ENCODE results near the gene GPANK1.
A peak's percentile ranks its signal among the peaks of the same experiment; 100 is the strongest.

Gene GPANK1

DNA sequence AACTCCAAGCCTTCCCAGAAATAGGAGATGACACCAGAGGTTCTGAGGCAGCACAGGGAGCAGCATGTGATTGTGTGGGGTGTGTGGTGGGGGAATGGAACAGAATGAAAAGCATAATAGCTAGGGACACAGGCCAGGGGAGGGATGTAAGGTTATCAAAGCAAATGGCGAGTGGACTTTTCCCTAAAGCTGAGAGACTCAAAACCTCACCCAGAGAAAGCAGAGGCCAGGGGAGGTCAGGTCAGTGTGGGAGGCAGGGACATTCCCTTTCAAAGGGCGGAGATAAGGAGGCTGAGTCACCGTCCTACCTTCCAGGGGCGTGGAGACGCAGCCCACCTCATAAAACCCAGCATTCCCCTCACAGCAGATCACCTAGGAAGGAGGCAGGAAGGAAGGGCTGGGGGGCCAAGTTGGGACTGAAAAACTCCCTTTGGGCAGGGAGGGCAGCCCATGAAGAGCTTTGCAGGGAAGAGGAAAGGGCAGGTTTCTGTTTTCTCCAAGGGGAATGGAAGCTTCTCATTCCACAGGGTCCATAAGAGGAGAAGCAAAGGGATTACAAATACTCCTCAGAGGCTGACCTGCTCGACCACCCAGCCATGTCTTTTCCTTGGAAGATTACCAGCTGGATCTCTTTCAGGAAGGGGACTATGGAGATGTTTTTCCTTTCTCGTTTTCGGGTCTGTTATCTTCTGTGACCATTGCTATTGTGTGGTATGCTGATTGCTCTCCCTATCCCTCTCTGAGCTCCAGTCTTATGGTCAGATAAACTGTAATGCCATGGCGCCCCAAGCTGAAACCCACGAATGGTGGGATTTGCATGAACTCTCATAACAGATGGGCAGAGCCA is 25.7 kb upstream of the GPANK1 start:
- DNase-seq: no peak

- DNase-seq: no peak
These were observed 24.7 kb upstream of the GPANK1 start for GRCh38 chr6:31689249-31690110.

DNA sequence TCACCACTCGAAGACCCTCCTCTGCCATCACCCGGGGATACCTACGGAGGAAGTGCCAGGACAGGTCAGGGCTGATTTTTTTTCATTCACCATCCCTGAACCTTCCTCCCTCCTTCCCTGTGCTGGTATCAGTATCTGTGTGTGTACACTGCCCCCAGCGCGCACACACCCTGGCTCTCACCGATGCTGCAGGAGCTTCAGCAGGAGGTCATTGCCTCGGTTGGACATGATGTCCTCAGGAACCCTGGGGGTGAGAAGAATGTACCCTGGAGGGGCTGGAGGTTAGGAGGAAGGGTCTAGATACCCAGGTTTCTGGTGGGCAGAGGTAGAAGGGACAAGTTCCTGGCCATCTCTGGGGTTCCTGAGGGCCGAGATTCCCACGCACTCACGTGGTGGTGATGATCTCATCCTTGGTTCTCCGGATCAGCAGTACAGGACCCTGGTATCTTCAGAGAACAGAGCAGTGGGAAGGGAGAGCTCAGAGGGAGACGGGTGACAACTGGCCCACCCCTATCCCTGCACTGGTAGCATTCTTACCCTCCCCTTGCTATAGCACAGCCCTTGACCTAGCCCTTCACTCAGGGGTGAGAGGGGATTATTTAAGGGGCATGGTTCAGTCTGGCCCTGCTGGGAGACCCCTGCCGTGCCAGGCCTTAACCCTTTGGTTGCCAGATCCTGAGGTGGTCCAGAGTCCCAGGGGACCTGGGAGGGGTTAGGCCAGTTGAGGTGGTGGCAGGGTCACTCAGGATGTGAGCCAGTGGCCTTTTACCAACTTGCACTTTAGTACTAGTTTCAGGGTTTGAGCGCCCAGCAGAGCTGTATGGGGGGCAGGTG is 23.3 kb upstream of the GPANK1 start:
- DNase-seq: no peak

- no peak for DNase-seq
These were observed 22.5 kb upstream of the GPANK1 start for GRCh38 chr6:31687321-31687720.

DNA sequence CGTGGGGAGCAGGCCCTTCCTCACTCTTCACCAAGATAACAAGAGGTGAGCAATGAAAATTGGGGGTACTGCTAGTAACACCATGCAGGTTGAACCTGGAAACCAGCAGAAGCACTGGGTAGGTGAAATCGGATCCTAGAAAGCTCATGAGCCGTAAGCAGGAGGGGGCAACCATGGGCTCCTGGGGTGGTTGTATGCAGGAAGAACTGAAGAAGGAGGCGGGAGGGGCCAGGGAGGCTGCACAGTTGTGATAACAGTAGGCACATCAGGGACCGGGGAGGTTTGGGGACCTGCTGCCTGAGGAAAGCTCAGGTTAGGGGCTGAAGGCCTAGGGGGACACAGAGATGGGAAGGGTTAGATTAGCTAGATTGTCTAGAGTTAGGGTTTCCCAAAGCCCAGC is 21.7 kb upstream of the GPANK1 start:
- no peak for DNase-seq

DNA sequence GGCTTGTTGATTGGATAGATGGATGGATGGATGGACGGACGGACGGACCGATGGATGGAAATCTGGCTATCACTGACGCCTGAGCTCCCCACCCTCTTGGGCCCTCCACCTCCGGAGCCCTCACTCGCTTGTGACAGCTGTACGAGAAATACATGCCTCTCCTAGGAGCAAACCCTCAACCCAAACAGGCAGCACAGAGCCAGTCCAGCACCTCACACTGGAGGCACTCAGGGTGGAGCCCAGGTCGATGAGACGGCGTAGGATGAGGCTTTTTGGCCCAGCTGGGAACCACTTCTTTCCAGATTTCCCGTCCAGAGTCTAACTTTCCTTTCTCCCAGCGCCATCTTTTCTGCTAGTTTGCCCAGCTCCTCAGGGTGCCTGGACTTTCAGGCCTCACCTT is 18.8 kb upstream of the GPANK1 start:
- no peak for DNase-seq

DNA sequence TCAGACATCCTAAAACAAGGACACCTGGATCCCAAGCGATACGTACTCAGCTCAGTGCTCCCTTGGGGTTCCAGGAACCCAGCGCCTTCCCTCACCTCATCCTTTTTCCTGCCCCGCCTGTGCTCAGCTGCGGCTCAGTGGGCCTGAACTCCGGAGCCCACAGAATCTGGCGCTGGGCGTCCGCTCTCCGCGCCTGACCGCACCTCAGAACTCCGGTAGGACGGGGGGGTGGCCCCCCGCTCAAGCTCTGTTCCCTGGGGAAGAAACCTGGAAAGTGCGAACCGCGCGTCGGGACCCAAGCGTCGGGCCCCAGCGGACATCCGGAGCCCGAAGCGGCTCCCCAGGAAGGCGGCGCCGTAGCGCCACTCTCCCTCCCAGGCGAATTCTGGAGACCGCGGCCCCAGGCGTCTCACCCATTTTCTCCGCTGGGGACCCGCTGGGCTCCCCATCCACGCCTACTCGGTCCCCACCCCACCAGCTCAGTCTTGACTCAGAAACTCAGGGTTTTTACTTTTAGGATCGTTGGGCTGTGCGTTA is 16.4 kb upstream of the GPANK1 start:
- DNase-seq: no peak

- peak; percentile 68 for DNase-seq
These were observed 15.7 kb upstream of the GPANK1 start, which contains the start of gene LY6G5C for GRCh38 chr6:31680226-31681134. Gene LY6G5C, minus strand, starts transcription at chr6:31681067. Its CDS starts 694 bp downstream, at chr6:31680373.

- DNase-seq: no peak
These were observed 13.2 kb upstream of the GPANK1 start for GRCh38 chr6:31677955-31678354.

- no peak for DNase-seq
These were observed 12.1 kb upstream of the GPANK1 start for GRCh38 chr6:31676904-31677303.

DNA sequence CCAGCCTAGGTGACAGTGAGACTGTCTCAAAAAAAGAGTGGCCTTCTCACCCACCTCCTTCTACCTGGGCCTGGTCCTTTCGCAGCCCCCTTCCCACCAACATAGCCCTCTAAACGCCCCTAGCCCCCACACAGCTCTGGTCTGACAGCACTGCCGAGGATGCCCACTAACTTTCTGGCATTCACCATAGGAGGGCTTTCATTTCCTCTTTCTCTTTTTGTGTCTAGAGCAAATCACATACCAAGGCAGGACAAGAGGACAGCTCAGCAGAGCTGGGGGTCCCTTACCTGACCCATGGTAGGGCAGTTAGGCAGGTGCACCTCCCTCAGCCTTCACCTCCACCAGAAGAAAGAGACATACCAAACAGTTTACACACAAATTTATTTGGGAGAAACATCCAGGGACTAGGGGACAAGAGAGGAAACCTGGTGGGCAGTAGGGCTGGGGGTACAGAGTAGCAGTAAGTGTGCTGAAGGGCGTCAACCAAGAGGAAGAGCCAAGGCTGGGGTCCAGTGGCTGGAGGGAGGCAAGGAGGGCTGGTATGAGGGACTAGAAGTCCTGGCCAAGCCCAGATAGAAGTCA is 11.6 kb upstream of the GPANK1 start:
- DNase-seq: no peak

DNA sequence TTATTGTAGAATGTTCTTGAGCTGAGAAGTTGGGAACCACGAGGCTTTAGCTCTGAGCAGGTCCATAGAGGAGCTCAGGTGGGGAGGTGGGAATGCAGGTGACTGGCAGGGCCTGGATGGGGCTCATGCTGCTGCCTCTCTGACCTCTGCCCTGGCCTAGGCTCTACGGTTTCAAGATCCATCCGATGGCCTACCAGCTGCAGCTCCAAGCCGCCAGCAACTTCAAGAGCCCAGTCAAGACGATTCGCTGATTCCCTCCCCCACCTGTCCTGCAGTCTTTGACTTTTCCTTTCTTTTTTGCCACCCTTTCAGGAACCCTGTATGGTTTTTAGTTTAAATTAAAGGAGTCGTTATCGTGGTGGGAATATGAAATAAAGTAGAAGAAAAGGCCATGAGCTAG is 4.9 kb upstream of the GPANK1 start, which contains the start of gene LY6G5B:
Gene LY6G5B, plus strand, starts transcription at position 301 of the 400 bp plus-strand sequence. CDS start 975 bp downstream, outside the sequence.
- no peak for DNase-seq

DNA sequence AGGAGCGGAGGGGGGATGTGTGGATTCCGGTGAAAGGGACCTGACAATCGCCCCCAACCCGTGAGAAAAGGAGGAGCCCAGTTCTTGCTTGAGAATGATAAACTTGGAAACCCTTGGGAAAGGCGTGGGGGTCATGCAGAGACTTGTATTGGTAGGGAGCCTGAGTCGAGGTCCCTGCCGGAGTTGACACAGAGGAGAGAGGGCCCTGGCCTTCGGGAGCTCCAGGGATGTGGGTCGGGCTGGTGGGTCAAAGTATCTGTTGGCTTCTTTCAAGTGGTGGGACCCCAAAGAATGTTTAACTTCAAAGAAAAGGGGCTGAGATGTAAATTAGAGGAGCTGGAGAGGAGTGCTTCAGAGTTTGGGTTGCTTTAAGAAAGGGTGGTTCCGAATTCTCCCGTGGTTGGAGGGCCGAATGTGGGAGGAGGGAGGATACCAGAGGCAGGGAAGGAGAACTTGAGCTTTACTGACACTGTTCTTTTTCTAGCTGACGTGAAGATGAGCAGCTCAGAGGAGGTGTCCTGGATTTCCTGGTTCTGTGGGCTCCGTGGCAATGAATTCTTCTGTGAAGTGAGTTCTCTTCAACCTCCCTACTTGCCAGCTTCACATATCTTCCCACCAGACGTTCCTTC is 1.7 kb upstream of the GPANK1 start:
- DNase-seq: no peak

- DNase-seq: peak; percentile 98
These were observed 922 bp upstream of the GPANK1 start, which contains the start of gene CSNK2B for GRCh38 chr6:31665501-31666336. Gene CSNK2B, plus strand, starts transcription at chr6:31666080. Its CDS starts 752 bp downstream, at chr6:31666832.

- DNase-seq: no peak
These were observed 622 bp downstream of the GPANK1 start for GRCh38 chr6:31663961-31664789.

GRCh38 chr6:31663126-31663960 is 1.5 kb downstream of the GPANK1 start:
- no peak for DNase-seq

DNA sequence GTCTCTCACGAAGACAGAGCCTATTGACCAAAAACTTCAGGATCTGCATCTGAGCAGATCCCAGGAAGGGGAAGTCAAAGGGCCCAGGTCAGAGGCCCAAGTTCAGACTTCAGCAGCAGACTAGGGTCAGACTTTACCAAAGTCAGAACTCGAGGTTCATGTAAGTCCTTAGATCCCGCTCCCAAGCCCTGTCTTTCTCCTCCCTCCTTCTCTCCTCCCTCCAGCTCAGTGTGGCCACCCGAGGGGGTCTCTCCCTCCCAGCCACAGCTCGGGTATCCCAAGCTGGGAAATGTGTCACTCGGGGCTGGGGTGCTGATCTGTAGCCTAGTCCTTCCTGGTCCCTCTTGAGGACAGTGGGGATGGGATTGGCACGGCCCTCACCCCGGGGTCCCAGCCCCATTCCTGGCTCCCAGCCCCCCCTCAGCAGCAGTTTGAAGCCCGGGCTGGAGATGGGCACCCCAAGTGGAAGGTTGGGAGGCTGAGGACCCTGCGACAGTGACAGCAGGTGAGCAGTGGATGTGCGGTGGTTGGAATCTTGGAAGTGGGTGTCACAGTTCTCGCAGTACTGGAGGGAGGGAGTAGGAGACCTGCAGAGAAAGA is 2.6 kb downstream of the GPANK1 start:
- DNase-seq: no peak
